ENCODE measurements around the gene SEC22B.
A peak's percentile ranks its signal among the peaks of the same experiment; 100 is the strongest.
"Not testable (repeated sequence)": the region's sequence is repeated elsewhere in the genome, so short reads cannot be mapped to it uniquely, and the experiment has no call there.

Gene SEC22B

DNA sequence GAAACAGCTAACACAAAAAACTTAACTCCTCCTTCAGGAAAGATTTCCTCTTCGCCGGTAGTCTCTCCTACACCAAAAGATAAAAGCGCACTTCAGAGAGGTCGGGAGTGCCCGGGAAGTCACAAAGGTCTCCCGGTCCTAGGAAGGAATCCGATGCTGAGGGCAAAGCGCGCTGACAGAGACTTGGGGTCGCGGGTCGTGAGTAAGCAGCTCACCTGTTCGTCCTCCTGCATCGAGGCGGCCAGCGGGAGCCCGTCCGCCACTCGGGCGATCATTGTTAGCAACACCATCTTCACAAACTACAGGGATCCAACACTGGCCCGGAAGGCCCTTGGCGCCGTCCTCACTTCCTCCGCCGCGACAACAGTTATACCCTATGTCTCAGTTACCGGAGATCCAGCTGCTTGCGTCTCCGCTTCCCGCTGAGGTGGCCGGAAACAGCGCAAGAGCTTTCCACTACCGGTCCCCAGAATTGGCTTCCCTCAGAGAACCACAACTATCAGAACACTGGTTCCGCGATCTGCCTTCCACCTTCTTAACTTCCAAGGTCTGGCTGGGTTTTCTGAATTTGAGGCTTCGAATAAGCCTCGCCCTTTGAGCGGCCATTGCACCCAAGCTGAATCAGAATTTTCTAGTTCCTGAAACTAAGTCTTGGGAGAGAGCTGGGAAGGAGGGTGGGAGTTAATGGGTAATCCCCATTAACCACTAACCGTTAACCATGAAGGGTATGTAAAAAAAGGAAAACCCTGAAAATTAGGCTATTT is at the start of gene SEC22B:
TSS of gene SEC22B (minus strand) at position 429 of the 764 bp plus-strand sequence. CDS start at position 290, 139 bp downstream.
- peak; percentile 72 to 84 (median 74) for DNase-seq (ENCODE audit: low read depth in 3 of 3)

DNA sequence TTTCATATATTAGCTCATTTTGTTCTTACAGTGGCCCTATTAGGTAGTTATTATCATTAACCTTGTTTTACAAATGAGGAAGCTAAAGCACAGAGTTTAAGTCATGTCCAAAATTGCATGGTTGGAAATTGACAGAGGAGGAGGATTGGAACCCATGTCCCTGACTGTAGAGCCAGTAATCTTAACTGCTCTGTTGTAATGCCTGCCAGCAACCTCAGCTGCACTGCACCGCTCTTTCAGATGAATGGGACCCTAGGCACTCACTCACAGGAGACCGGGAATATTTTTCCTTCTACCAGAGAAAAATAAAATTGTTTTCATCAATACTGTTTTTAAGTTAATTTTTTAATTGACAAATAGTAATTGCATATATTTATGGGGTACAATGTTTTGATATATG is 41.6 kb upstream of the SEC22B start:
- not testable (repeated sequence) for DNase-seq (ENCODE audit: low read depth in 3 of 3)

- not testable (repeated sequence) for DNase-seq (ENCODE audit: low read depth in 3 of 3)
These were observed 41.0 kb upstream of the SEC22B start for GRCh38 chr1:120217175-120217929.

GRCh38 chr1:120213606-120214005 is 37.3 kb upstream of the SEC22B start:
- not testable (repeated sequence) for DNase-seq (ENCODE audit: low read depth in 3 of 3)

DNA sequence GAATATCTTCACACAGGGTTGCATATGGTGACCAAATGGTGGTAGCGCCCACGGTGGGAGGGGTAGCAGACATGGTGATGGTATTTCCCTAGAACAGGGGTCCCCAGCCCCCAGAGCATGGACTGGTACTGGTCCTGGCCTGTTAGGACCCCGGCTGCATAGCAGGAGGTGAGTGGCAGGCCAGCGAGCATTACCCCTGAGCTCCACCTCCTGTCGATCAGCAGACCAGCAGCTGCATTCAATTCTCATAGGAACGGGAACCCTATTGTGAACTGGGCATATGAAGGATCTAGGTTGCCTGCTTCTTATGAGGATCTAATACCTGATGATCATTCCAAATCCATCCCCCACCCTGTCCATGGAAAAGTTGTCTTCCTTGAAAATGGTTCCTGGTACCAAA is 34.4 kb upstream of the SEC22B start:
- DNase-seq (ENCODE audit: low read depth in 3 of 3), result not testable (repeated sequence)

GRCh38 chr1:120196863-120197775 is 20.8 kb upstream of the SEC22B start:
- DNase-seq (ENCODE audit: low read depth in 3 of 3), result not testable (repeated sequence)

- not testable (repeated sequence) for DNase-seq (ENCODE audit: low read depth in 3 of 3)
These were observed 12.3 kb upstream of the SEC22B start for GRCh38 chr1:120188626-120189025.

DNA sequence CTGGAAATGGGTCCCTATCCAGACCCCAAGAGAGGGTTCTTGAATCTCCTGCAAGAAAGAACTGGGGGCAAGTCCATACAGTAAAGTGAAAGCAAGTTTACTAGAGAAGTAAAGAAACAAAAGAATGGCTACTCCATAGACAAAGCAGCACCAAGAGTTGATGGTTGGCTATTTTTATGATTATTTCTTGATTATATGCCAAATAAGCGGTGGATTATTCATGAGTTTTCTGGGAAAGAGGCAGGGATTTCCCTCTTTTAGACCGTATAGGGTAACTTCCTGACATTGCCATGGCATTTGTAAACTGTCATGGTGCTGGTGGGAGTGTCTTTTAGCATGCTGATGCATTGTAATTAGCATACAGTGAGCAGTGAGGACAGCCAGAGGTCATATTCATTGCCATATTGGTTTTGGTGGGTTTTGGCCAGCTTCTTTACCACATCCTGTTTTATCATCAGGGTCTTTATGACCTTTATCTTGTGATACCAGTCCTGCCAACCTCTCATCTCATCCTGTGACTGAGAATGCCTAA is 5.9 kb upstream of the SEC22B start:
- DNase-seq (ENCODE audit: low read depth in 3 of 3), result not testable (repeated sequence)

- DNase-seq (ENCODE audit: low read depth in 3 of 3), result not testable (repeated sequence)
These were observed 3.7 kb upstream of the SEC22B start for GRCh38 chr1:120179811-120180690.

DNA sequence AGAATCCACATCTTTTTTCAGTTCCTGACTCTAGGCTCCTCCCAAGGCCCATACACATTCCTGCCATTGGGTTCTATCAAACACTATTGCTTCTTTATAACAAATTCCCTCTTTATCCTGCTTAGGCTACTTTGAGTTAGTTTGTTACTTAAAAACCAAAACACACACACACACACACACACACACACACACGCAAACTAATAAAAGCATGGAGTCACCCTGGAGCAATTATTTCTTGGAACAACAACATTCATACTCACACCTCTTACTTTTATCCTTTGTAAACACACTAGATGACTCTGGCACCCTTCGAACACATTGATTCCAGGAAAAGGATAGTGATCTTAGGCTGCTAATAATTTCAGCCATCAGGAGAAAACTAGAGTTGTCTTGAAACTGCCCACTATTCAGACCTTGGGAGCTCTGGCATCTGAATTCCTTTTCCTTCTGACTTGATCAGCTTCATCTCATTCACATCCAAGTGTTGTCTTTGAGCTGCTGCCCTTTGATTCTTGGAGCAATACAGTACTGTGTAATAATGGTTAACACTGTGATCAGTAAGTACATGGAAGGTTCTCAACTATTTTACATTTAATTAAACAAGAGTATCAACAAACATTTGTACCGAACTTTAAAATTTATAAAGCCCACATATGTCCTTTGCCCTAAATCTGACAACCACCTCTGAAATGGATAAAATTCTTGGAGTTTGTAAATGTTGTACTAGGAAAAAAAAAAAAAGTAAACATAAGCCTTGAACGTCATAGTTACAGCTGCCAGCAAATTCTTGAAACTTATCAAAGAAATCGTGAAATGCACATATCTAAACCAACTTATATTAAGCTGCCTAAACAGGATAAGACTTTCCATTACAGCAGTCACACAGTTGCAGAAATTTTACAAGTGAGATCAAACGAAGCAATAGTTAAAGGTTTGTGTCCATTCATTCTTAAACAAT is 2.8 kb upstream of the SEC22B start:
- no peak for DNase-seq (ENCODE audit: low read depth in 3 of 3)

GRCh38 chr1:120178058-120178457 is 1.7 kb upstream of the SEC22B start:
- not testable (repeated sequence) for DNase-seq (ENCODE audit: low read depth in 3 of 3)

DNA sequence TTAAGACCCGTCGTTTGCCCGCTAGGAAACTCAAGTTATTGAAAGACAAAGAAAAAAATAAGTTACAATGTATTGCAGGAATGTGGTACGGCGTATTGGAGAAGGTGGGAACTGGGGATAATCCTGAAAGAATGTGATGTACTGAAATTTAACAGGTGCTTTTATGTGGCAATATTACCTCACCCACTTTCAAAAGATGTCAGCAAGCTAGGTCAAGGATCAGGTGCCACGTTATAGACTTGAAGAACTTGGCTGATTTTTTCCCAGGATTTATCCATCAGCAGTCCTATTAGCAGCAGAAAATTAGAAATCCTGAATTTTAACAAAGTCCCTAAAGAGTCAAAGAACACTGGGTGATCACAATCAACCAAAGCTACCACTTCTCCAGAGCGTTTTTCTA is 632 bp downstream of the SEC22B start:
- not testable (repeated sequence) for DNase-seq (ENCODE audit: low read depth in 3 of 3)

GRCh38 chr1:120164761-120165160 is 11.6 kb downstream of the SEC22B start:
- DNase-seq (ENCODE audit: low read depth in 3 of 3), result not testable (repeated sequence)

GRCh38 chr1:120162015-120162414 is 14.3 kb downstream of the SEC22B start:
- DNase-seq (ENCODE audit: low read depth in 3 of 3), result not testable (repeated sequence)

GRCh38 chr1:120158495-120158894 is 17.8 kb downstream of the SEC22B start:
- not testable (repeated sequence) for DNase-seq (ENCODE audit: low read depth in 3 of 3)

DNA sequence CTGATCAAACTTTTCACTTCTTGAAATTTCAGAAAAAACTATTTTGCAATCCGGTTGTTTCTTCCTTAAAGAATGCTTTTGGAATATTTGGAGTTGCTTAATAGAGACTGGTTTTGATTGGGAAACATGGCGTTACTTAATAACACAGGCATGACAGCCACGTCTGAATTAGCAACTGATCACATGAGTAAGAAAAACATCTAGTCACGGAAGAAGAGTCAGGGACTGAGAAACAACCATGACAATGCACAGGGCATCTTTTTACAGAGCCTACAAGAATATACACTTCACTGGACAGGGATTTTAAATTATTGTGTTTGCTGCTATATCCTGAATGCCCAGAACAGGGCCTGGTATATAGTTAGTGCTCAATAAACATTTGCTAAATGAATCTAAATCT is 18.2 kb downstream of the SEC22B start:
- DNase-seq (ENCODE audit: low read depth in 3 of 3), result not testable (repeated sequence)

DNA sequence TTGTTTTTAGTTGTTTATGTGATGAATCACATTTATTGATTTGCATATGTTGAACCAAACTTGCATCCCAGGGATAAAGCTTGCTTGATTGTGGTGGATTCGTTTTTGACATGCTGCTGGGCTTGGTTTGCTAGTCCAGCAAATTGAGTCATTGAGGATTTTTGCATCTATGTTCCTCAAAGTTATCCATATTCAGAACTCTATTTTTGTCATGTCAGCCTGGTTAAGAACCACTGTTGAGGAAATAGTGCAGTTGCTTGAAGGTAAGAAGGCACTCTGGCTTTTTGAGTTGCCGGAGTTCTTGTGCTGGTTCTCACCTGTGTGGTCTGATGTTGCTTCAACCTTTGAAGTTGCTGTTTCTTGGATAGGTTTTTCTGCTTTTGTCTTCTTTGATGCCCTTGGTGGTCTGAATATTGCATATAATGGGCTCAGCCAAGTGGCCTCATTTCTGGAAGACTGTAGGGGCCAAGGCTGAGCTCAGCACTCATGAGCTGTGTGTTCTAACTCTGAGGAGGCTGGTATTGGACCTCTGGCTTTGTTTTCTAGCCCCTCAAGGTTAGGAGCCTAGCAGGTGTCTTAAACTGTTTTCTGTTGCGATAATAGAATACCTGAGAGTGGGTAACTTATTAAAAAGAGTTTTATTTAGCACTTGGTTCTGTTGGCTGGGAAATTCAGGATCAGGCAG is 26.0 kb downstream of the SEC22B start:
- DNase-seq (ENCODE audit: low read depth in 3 of 3), result not testable (repeated sequence)

- not testable (repeated sequence) for DNase-seq (ENCODE audit: low read depth in 3 of 3)
These were observed 26.8 kb downstream of the SEC22B start for GRCh38 chr1:120149420-120150059.
